Suprapubic skin (tissue), 3 donors: ENCODE results near the gene OGFOD2.

ENCODE experiments used
- CTCF ChIP-seq, 2 donors: fragments of 200-600 bp in 1 of 2; fragments of 450-650 bp in 1 of 2; sonication (generic) in 1 of 2; IDR thresholded peaks; one replicate each; pipeline ENCODE4 v1.5.1; 2016 to 2019; ENCODE audit warnings: antibody characterized with exemption in 2 of 2, mild to moderate bottlenecking in 1 of 2, moderate library complexity in 1 of 2
- EP300 ChIP-seq: sonication (generic); formaldehyde crosslinking; IDR thresholded peaks from one replicate; pipeline ENCODE4 v1.6.1; 2017; ENCODE audit warnings: antibody characterized with exemption
- POLR2A ChIP-seq, 2 donors: fragments of 450-650 bp; IDR thresholded peaks; one replicate each; pipeline ENCODE4 v1.6.1; 2017; ENCODE audit warnings: antibody characterized with exemption in 2 of 2, mild to moderate bottlenecking in 2 of 2, moderate library complexity in 2 of 2

- no peak for TF ChIP-seq CTCF (IDR thresholded peaks at IDR 0.05)
- TF ChIP-seq POLR2A (IDR thresholded peaks at IDR 0.05): no peak
- no peak for TF ChIP-seq EP300
Observed at GRCh38 chr12:122965321-122965751, 9.7 kb upstream of the OGFOD2 start.
